ENCODE measurements around the gene INVS.

The INVS gene

GRCh38 chr9:100100146-100100667 is 1.2 kb downstream of the INVS start:
- Histone ChIP-seq H3K9me3 (ENCODE audit: control insufficient read depth, low read length) (no peaks in the 10 kb centered on the region), H3K4me3 (ENCODE audit: extremely low read depth, insufficient read depth, low read length, poor library complexity, severe bottlenecking) (peak overlapping the region; percentile 75), H3K4me1 (ENCODE audit: control insufficient read depth, insufficient read depth, low read length, poor library complexity, severe bottlenecking) (peaks cover 3% of the 10 kb centered on the region), H3K27ac (ENCODE audit: low read depth, low read length, severe bottlenecking) (peak overlapping the region; percentile 71), H3K36me3 (ENCODE audit: control insufficient read depth, insufficient read depth, low read length) (peaks cover 14% of the 10 kb centered on the region)
- 100% methylated on average over 1 of the region's 2 CpGs; no CpG with 5 or more reads in 1 of the 2 experiments for WGBS, 2 experiments (ENCODE audit: insufficient coverage in 2 of 2)

GRCh38 chr9:100101608-100102007 is 2.6 kb downstream of the INVS start:
- H3K27ac ChIP-seq (ENCODE audit: low read depth, low read length, severe bottlenecking), result no peak overlapping the region
- WGBS, 2 experiments (ENCODE audit: insufficient coverage in 2 of 2), result 92% methylated on average over 6 of the region's 6 CpGs

GRCh38 chr9:100104314-100104713 is 5.3 kb downstream of the INVS start:
- Histone ChIP-seq H3K4me3 (ENCODE audit: extremely low read depth, insufficient read depth, low read length, poor library complexity, severe bottlenecking) (no peak overlapping the region), H3K4me1 (ENCODE audit: control insufficient read depth, insufficient read depth, low read length, poor library complexity, severe bottlenecking) (no peaks in the 10 kb centered on the region), H3K9me3 (ENCODE audit: control insufficient read depth, low read length) (no peaks in the 10 kb centered on the region), H3K36me3 (ENCODE audit: control insufficient read depth, insufficient read depth, low read length) (peaks cover 41% of the 10 kb centered on the region), H3K27ac (ENCODE audit: low read depth, low read length, severe bottlenecking) (no peak overlapping the region)
- 93 to 94% methylated on average over 2 to 3 of the region's 4 CpGs for WGBS, 2 experiments (ENCODE audit: insufficient coverage in 2 of 2)

More at GRCh38 chr9:100101608-100102007, 2.6 kb downstream of the INVS start:
- Histone ChIP-seq H3K9me3 (ENCODE audit: control insufficient read depth, low read length) (no peaks in the 10 kb centered on the region), H3K4me1 (ENCODE audit: control insufficient read depth, insufficient read depth, low read length, poor library complexity, severe bottlenecking) (peaks cover 3% of the 10 kb centered on the region), H3K36me3 (ENCODE audit: control insufficient read depth, insufficient read depth, low read length) (peaks cover 27% of the 10 kb centered on the region), H3K4me3 (ENCODE audit: extremely low read depth, insufficient read depth, low read length, poor library complexity, severe bottlenecking) (no peak overlapping the region)

- H3K9me3 ChIP-seq (ENCODE audit: control insufficient read depth, low read length), result no peaks in the 10 kb centered on the region
- H3K27ac ChIP-seq (ENCODE audit: low read depth, low read length, severe bottlenecking), result no peak overlapping the region
- no peak overlapping the region for H3K4me3 ChIP-seq (ENCODE audit: extremely low read depth, insufficient read depth, low read length, poor library complexity, severe bottlenecking)
- peaks cover 41% of the 10 kb centered on the region for H3K36me3 ChIP-seq (ENCODE audit: control insufficient read depth, insufficient read depth, low read length)
- 0% methylated on average over 1 of the region's 1 CpG for WGBS, 2 experiments (ENCODE audit: insufficient coverage in 2 of 2)
- no peaks in the 10 kb centered on the region for H3K4me1 ChIP-seq (ENCODE audit: control insufficient read depth, insufficient read depth, low read length, poor library complexity, severe bottlenecking)
Observed at GRCh38 chr9:100105861-100106260, 6.8 kb downstream of the INVS start.

GRCh38 chr9:100106616-100107015 is 7.6 kb downstream of the INVS start:
- H3K4me1 ChIP-seq (ENCODE audit: control insufficient read depth, insufficient read depth, low read length, poor library complexity, severe bottlenecking), result no peaks in the 10 kb centered on the region
- H3K36me3 ChIP-seq (ENCODE audit: control insufficient read depth, insufficient read depth, low read length), result peaks cover 37% of the 10 kb centered on the region
- H3K27ac ChIP-seq (ENCODE audit: low read depth, low read length, severe bottlenecking), result no peak overlapping the region
- no CpG with 5 or more reads among the region's 2 CpGs for WGBS, 2 experiments (ENCODE audit: insufficient coverage in 2 of 2)
- H3K4me3 ChIP-seq (ENCODE audit: extremely low read depth, insufficient read depth, low read length, poor library complexity, severe bottlenecking), result no peak overlapping the region
- H3K9me3 ChIP-seq (ENCODE audit: control insufficient read depth, low read length), result no peaks in the 10 kb centered on the region

- no peak overlapping the region for H3K27ac ChIP-seq (ENCODE audit: low read depth, low read length, severe bottlenecking)
- no CpG with 5 or more reads among the region's 2 CpGs for WGBS, 2 experiments (ENCODE audit: insufficient coverage in 2 of 2)
- peaks cover 43% of the 10 kb centered on the region for H3K36me3 ChIP-seq (ENCODE audit: control insufficient read depth, insufficient read depth, low read length)
- H3K4me3 ChIP-seq (ENCODE audit: extremely low read depth, insufficient read depth, low read length, poor library complexity, severe bottlenecking), result no peak overlapping the region
- no peaks in the 10 kb centered on the region for H3K4me1 ChIP-seq (ENCODE audit: control insufficient read depth, insufficient read depth, low read length, poor library complexity, severe bottlenecking)
- H3K9me3 ChIP-seq (ENCODE audit: control insufficient read depth, low read length), result no peaks in the 10 kb centered on the region
Observed at GRCh38 chr9:100108559-100108958, 9.5 kb downstream of the INVS start.

GRCh38 chr9:100111235-100111634 is 12.2 kb downstream of the INVS start:
- H3K36me3 ChIP-seq (ENCODE audit: control insufficient read depth, insufficient read depth, low read length), result peaks cover 32% of the 10 kb centered on the region
- H3K4me1 ChIP-seq (ENCODE audit: control insufficient read depth, insufficient read depth, low read length, poor library complexity, severe bottlenecking), result no peaks in the 10 kb centered on the region
- no peak overlapping the region for H3K27ac ChIP-seq (ENCODE audit: low read depth, low read length, severe bottlenecking)
- WGBS, 2 experiments (ENCODE audit: insufficient coverage in 2 of 2), result 81 to 98% methylated on average over 3 to 4 of the region's 4 CpGs
- H3K4me3 ChIP-seq (ENCODE audit: extremely low read depth, insufficient read depth, low read length, poor library complexity, severe bottlenecking), result no peak overlapping the region
- no peaks in the 10 kb centered on the region for H3K9me3 ChIP-seq (ENCODE audit: control insufficient read depth, low read length)

GRCh38 chr9:100112677-100113336 is 13.8 kb downstream of the INVS start:
- WGBS, 2 experiments (ENCODE audit: insufficient coverage in 2 of 2), result no CpG with 5 or more reads among the region's 2 CpGs
- no peak overlapping the region for H3K27ac ChIP-seq (ENCODE audit: low read depth, low read length, severe bottlenecking)
- H3K4me3 ChIP-seq (ENCODE audit: extremely low read depth, insufficient read depth, low read length, poor library complexity, severe bottlenecking), result no peak overlapping the region
- peaks cover 19% of the 10 kb centered on the region for H3K36me3 ChIP-seq (ENCODE audit: control insufficient read depth, insufficient read depth, low read length)
- H3K9me3 ChIP-seq (ENCODE audit: control insufficient read depth, low read length), result no peaks in the 10 kb centered on the region
- H3K4me1 ChIP-seq (ENCODE audit: control insufficient read depth, insufficient read depth, low read length, poor library complexity, severe bottlenecking), result no peaks in the 10 kb centered on the region

GRCh38 chr9:100117316-100117715 is 18.3 kb downstream of the INVS start:
- peaks cover 18% of the 10 kb centered on the region for H3K36me3 ChIP-seq (ENCODE audit: control insufficient read depth, insufficient read depth, low read length)
- H3K9me3 ChIP-seq (ENCODE audit: control insufficient read depth, low read length), result no peaks in the 10 kb centered on the region
- no peak overlapping the region for H3K4me3 ChIP-seq (ENCODE audit: extremely low read depth, insufficient read depth, low read length, poor library complexity, severe bottlenecking)
- WGBS, 2 experiments (ENCODE audit: insufficient coverage in 2 of 2), result 97 to 99% methylated on average over 12 to 18 of the region's 25 CpGs
- H3K4me1 ChIP-seq (ENCODE audit: control insufficient read depth, insufficient read depth, low read length, poor library complexity, severe bottlenecking), result no peaks in the 10 kb centered on the region
- no peak overlapping the region for H3K27ac ChIP-seq (ENCODE audit: low read depth, low read length, severe bottlenecking)

- 100% methylated on average over 1 of the region's 2 CpGs; no CpG with 5 or more reads in 1 of the 2 experiments for WGBS, 2 experiments (ENCODE audit: insufficient coverage in 2 of 2)
- Histone ChIP-seq H3K36me3 (ENCODE audit: control insufficient read depth, insufficient read depth, low read length) (peaks cover 12% of the 10 kb centered on the region), H3K9me3 (ENCODE audit: control insufficient read depth, low read length) (no peaks in the 10 kb centered on the region), H3K27ac (ENCODE audit: low read depth, low read length, severe bottlenecking) (no peak overlapping the region), H3K4me1 (ENCODE audit: control insufficient read depth, insufficient read depth, low read length, poor library complexity, severe bottlenecking) (no peaks in the 10 kb centered on the region), H3K4me3 (ENCODE audit: extremely low read depth, insufficient read depth, low read length, poor library complexity, severe bottlenecking) (no peak overlapping the region)
Observed at GRCh38 chr9:100120286-100120685, 21.2 kb downstream of the INVS start.

- Histone ChIP-seq H3K9me3 (ENCODE audit: control insufficient read depth, low read length) (no peaks in the 10 kb centered on the region), H3K27ac (ENCODE audit: low read depth, low read length, severe bottlenecking) (no peak overlapping the region), H3K4me3 (ENCODE audit: extremely low read depth, insufficient read depth, low read length, poor library complexity, severe bottlenecking) (no peak overlapping the region), H3K36me3 (ENCODE audit: control insufficient read depth, insufficient read depth, low read length) (peaks cover 13% of the 10 kb centered on the region), H3K4me1 (ENCODE audit: control insufficient read depth, insufficient read depth, low read length, poor library complexity, severe bottlenecking) (peaks cover 7% of the 10 kb centered on the region)
- 86 to 88% methylated on average over 1 of the region's 2 CpGs for WGBS, 2 experiments (ENCODE audit: insufficient coverage in 2 of 2)
Observed at GRCh38 chr9:100125236-100125635, 26.2 kb downstream of the INVS start.

Data from mesodermal cell (in vitro differentiated cells).